A549 (cell line): ENCODE measurements around the gene SEMA3A.

Source experiments
- CEBPB ChIP-seq, 2 experiments: fragments of >200 bp in 1 of 2; sonication (Bioruptor Twin) in 1 of 2; formaldehyde crosslinking in 1 of 2; IDR thresholded peaks; 2 replicates each; pipeline ENCODE4 v1.6.1; 2012 to 2016
- CTCF ChIP-seq: fragments of >200 bp; sonication (Bioruptor Twin); formaldehyde crosslinking; IDR thresholded peaks from 3 replicates; pipeline ENCODE4 v1.5.1; 2016
- POLR2A ChIP-seq: IDR thresholded peaks from 2 replicates; pipeline ENCODE4 v1.6.1; 2012; ENCODE audit warnings: mild to moderate bottlenecking, low read length

GRCh38 chr7:84105586-84105985 lies 89.0 kb downstream of the SEMA3A start:
- TF ChIP-seq CEBPB (IDR thresholded peaks at IDR 0.05) (no peak), CTCF (no peak), POLR2A (no peak)
